ENCODE measurements around the gene ABCD2.
"Not testable (repeated sequence)": the region's sequence is repeated elsewhere in the genome, so short reads cannot be mapped to it uniquely, and the experiment has no call there.

The ABCD2 gene

GRCh38 chr12:39533951-39534350 lies 85.7 kb downstream of the ABCD2 start:
- no peak for DNase-seq (ENCODE audit: low spot score)

- DNase-seq (ENCODE audit: low spot score), result no peak
Observed at GRCh38 chr12:39532448-39532847, 87.2 kb downstream of the ABCD2 start.

- no peak for DNase-seq (ENCODE audit: low spot score)
Observed at GRCh38 chr12:39526974-39527373, 92.6 kb downstream of the ABCD2 start.

- not testable (repeated sequence) for DNase-seq (ENCODE audit: low spot score)
Observed at GRCh38 chr12:39522167-39522566, 97.4 kb downstream of the ABCD2 start.

- no peak for DNase-seq (ENCODE audit: low spot score)
Observed at GRCh38 chr12:39510001-39510400, 109.6 kb downstream of the ABCD2 start.

- no peak for DNase-seq (ENCODE audit: low spot score)
Observed at GRCh38 chr12:39505554-39505953, 114.0 kb downstream of the ABCD2 start.

GRCh38 chr12:39505023-39505422 lies 114.6 kb downstream of the ABCD2 start:
- DNase-seq (ENCODE audit: low spot score), result no peak

GRCh38 chr12:39503439-39503838 lies 116.2 kb downstream of the ABCD2 start:
- DNase-seq (ENCODE audit: low spot score), result no peak

GRCh38 chr12:39502726-39503125 lies 116.9 kb downstream of the ABCD2 start:
- DNase-seq (ENCODE audit: low spot score), result no peak

All from CD4-positive, alpha-beta T cell treated with Interleukin-6 at 100 ng/mL for 8 hours (primary cell).